ENCODE results near the gene HOXB1.
"Not testable (repeated sequence)": the region's sequence is repeated elsewhere in the genome, so short reads cannot be mapped to it uniquely, and the experiment has no call there.

The HOXB1 gene

GRCh38 chr17:48535793-48536559 lies 5.2 kb upstream of the HOXB1 start:
- Histone ChIP-seq H3K4me1 (ENCODE audit: control insufficient read depth, insufficient read depth, low read length) (peaks cover 37% of the 10 kb centered on the region), H3K9ac (ENCODE audit: low read depth, low read length) (peak overlapping the region; percentile 19)
- not testable (repeated sequence) for H3K4me2 ChIP-seq (ENCODE audit: low read length); H3K36me3 ChIP-seq (ENCODE audit: insufficient read depth, low read length); H3K9me3 ChIP-seq (replicated peaks; ENCODE audit: low read length); H3K4me3 ChIP-seq (ENCODE audit: low read length); H3K27me3 ChIP-seq (ENCODE audit: control insufficient read depth, insufficient read depth, low read length)

DNA sequence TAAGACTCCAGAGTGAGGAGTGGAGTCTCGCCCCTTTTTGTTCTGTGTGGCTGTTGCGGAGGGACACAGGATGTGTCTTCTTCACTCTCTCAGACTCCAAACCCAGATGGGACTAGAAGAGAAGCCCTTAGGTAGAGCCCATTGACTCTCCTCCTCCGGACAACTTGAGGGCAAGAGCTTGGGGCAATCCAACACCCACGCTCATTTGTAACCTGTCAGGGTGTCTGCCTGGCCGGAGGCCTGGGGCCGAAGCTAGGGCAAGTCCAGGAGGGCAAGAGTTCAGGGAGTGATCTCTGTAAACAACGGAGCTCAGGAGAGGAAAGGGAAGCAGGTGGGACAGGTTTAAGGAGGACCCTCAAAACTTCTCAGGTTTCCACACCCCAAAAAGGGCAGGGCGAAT lies 1.4 kb upstream of the HOXB1 start:
- Histone ChIP-seq H3K36me3 (ENCODE audit: insufficient read depth, low read length) (no peaks in the 10 kb centered on the region), H3K9me3 (replicated peaks; ENCODE audit: low read length) (no peaks in the 10 kb centered on the region), H3K4me2 (ENCODE audit: low read length) (no peak overlapping the region), H3K4me3 (ENCODE audit: low read length) (no peak overlapping the region), H3K4me1 (ENCODE audit: control insufficient read depth, insufficient read depth, low read length) (peaks cover 11% of the 10 kb centered on the region), H3K9ac (ENCODE audit: low read depth, low read length) (no peak overlapping the region), H3K27me3 (ENCODE audit: control insufficient read depth, insufficient read depth, low read length) (no peaks in the 10 kb centered on the region)

DNA sequence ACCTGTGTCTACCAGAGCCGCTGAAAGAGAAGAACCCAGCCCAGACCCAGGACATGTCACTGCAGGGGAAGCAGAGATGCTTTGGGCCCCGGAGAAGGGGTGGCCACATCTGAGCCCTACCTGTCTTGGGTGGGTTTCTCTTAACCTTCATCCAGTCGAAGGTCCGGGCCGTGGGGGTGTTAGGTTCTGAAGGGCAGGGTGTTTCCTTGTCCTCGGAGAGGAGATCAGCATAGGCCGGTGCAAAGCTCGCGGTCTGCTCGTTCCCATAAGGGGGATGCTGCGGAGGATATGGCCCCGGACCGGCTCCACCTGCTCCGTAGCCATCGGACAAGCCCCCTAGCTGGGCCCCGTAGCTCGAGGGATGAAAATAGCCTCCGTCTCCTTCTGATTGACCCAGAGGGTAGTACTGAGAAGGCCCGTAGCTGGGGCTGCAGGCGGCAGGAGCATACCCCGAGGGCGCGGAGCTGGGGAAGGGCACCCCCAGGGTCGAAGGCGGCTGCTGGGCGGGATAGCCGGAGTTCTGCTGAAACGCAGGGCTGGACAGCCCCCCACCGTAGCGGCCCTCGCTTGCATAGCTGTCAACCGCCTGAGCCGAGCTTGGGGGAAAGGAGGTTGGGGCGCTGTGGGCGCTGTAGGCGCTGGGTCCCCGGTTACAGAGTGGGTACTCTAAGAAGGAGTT lies 464 bp downstream of the HOXB1 start:
- no peak overlapping the region for H3K9ac ChIP-seq (ENCODE audit: low read depth, low read length)
- H3K36me3 ChIP-seq (ENCODE audit: insufficient read depth, low read length): no peaks in the 10 kb centered on the region
- H3K4me1 ChIP-seq (ENCODE audit: control insufficient read depth, insufficient read depth, low read length): no peaks in the 10 kb centered on the region
- H3K4me2 ChIP-seq (ENCODE audit: low read length): no peak overlapping the region
- no peaks in the 10 kb centered on the region for H3K27me3 ChIP-seq (ENCODE audit: control insufficient read depth, insufficient read depth, low read length)
- no peak overlapping the region for H3K4me3 ChIP-seq (ENCODE audit: low read length)
- H3K9me3 ChIP-seq (replicated peaks; ENCODE audit: low read length): no peaks in the 10 kb centered on the region

- Histone ChIP-seq H3K4me1 (ENCODE audit: control insufficient read depth, insufficient read depth, low read length) (no peaks in the 10 kb centered on the region), H3K9me3 (replicated peaks; ENCODE audit: low read length) (no peaks in the 10 kb centered on the region), H3K36me3 (ENCODE audit: insufficient read depth, low read length) (no peaks in the 10 kb centered on the region), H3K4me2 (ENCODE audit: low read length) (no peak overlapping the region), H3K9ac (ENCODE audit: low read depth, low read length) (no peak overlapping the region), H3K27me3 (ENCODE audit: control insufficient read depth, insufficient read depth, low read length) (no peaks in the 10 kb centered on the region), H3K4me3 (ENCODE audit: low read length) (no peak overlapping the region)
Measured at GRCh38 chr17:48529683-48530009, 1.2 kb downstream of the HOXB1 start.

DNA sequence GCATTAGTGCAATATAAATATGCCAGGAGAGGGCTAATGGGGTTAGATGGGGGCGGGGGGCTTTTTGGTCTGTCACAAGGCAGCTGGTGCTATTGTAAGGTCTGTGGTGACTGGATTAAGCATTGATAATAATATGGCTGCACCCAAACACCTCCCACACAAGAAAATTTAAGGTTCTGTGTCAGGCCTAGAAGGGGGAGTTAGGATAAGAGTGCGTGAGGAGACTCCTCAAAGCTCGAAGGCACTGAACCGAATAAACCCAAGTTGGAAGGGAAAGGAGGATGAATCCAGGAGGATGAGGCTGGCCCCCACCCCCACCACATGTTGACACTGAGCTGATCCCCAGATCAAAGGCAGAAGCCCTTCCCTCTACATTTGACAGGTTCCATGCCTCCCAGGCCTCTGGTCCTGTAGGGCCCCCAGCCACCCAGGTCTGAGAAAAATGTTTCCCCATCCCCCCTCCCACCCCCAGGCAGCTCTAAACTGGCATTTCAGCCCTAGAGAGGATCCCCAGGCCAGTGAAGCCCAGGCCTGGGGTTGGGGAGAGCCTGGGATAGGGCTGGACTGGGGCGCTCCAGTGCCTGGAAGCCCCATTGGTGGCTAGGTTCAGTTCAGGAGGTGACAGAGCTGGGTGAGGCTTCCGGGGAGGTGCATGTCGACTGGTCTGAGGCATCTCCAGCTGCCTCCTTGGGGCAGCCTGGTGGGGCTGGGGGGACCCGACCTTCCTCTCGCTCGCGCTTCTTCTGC lies 1.7 kb downstream of the HOXB1 start:
- no peaks in the 10 kb centered on the region for H3K4me1 ChIP-seq (ENCODE audit: control insufficient read depth, insufficient read depth, low read length)
- no peaks in the 10 kb centered on the region for H3K36me3 ChIP-seq (ENCODE audit: insufficient read depth, low read length)
- H3K4me3 ChIP-seq (ENCODE audit: low read length): no peak overlapping the region
- H3K9me3 ChIP-seq (replicated peaks; ENCODE audit: low read length): no peaks in the 10 kb centered on the region
- no peaks in the 10 kb centered on the region for H3K27me3 ChIP-seq (ENCODE audit: control insufficient read depth, insufficient read depth, low read length)
- no peak overlapping the region for H3K4me2 ChIP-seq (ENCODE audit: low read length)
- H3K9ac ChIP-seq (ENCODE audit: low read depth, low read length): no peak overlapping the region

DNA sequence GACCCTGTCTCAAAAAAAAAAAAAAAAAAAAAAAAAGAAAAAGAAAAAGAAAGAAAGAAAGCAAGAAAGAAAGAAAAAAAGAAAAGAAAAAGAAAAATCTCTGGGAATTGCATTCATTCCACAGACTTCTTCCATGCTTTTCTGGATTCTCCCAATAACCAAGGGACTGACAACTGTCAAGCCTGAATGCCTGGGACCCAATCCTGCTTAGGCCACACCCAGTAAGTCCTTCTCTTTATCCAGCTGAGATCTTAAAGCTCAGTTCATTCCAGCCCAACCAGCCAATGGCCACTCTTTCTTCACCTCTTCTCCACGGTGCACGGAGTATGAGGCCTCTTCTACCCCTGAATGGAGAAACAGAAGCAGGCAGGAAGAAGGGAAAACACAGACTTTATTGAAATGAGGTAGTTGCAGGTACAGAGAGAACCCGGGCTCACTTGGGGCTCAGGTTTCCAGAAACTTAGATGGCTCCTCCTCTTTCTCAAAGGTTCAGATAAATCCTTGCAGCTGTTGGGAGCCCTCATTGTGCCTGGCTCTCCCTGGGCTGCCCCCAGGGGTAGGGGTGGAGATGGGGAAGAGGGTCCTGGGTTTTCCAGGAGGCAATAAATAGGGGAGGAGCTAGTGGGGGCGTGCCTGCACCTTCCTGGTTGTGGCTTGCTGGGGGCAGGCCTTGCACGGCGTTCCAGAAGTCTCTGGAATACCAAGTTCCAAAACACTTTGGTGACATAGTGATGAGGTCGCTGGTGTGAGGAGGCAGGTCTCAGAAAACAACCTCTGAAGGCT lies 2.5 kb downstream of the HOXB1 start:
- no peak overlapping the region for H3K4me2 ChIP-seq (ENCODE audit: low read length)
- H3K27me3 ChIP-seq (ENCODE audit: control insufficient read depth, insufficient read depth, low read length): no peaks in the 10 kb centered on the region
- H3K4me3 ChIP-seq (ENCODE audit: low read length): no peak overlapping the region
- no peaks in the 10 kb centered on the region for H3K36me3 ChIP-seq (ENCODE audit: insufficient read depth, low read length)
- no peaks in the 10 kb centered on the region for H3K4me1 ChIP-seq (ENCODE audit: control insufficient read depth, insufficient read depth, low read length)
- no peak overlapping the region for H3K9ac ChIP-seq (ENCODE audit: low read depth, low read length)
- H3K9me3 ChIP-seq (replicated peaks; ENCODE audit: low read length): no peaks in the 10 kb centered on the region

DNA sequence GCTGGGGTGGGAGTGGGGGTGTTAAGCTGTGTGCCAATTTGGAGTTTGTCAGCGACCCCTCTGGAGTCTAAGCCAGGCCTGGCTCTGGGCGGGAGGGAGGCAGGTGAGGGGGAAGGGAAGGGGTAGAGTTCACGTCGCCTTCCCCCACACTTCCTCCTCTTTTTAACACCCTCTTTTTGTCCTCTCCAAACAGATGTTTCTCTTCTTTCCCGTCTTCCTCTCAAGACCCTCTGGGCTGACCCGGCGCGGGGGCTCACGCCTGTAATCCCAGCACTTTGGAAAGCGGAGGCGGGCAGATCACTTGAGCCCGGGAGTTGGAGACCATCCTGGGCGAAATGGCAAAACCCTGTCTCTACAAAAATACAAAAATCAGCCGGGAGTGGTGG lies 3.3 kb downstream of the HOXB1 start:
- no peak overlapping the region for H3K9ac ChIP-seq (ENCODE audit: low read depth, low read length)

DNA sequence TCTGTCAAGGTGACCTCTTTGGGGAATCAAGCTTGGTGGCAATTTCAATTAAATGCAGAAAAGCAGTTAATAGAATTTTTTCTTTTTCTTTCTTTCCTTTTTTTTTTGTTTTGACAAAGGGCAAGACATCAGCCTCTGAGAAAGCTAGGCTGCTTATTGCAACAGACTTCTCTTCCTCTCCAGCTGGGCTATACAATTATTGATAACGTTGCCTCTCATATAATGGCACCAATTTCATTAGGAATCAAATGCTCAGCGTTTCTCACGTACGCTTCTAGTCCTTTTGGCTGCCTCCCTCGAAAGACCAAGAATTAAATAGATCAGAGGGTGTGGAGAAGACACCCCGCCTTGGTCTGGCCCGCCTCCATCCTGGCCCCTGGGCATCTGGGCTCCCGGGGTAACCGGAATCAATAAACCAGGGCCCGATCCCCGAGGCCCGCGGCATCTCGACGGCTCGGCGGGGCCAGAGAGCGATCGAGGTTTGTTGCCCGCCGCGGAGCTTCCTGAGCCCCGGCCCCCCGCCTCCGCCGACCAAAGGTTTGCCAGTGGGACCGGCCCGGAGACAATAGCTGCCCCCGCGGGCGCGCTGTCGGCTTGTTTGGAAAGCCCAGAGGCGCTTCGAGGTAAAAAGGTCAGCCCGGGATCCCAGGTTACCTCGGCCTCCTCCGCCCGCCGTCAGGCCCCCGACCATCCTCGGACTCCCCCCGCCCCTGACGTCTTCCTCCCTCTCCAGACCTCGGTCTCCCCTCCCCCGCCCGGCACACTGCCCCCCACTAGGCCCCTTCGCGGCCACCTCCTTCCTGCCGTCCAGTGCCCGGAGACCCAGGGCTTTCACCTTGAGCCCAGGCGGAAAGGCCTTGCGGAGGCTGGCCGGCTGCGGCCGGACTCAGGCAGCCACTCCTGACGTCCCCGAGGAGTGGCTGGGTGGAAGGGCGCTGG lies 3.9 kb downstream of the HOXB1 start:
- Histone ChIP-seq H3K4me2 (ENCODE audit: low read length) (no peak overlapping the region), H3K4me3 (ENCODE audit: low read length) (no peak overlapping the region), H3K9me3 (replicated peaks; ENCODE audit: low read length) (no peaks in the 10 kb centered on the region), H3K27me3 (ENCODE audit: control insufficient read depth, insufficient read depth, low read length) (no peaks in the 10 kb centered on the region), H3K36me3 (ENCODE audit: insufficient read depth, low read length) (no peaks in the 10 kb centered on the region), H3K9ac (ENCODE audit: low read depth, low read length) (no peak overlapping the region), H3K4me1 (ENCODE audit: control insufficient read depth, insufficient read depth, low read length) (peaks cover 13% of the 10 kb centered on the region)

More for the DNA sequence above, 3.3 kb downstream of the HOXB1 start:
- Histone ChIP-seq H3K4me1 (ENCODE audit: control insufficient read depth, insufficient read depth, low read length) (peaks cover 6% of the 10 kb centered on the region), H3K4me3 (ENCODE audit: low read length) (no peak overlapping the region), H3K4me2 (ENCODE audit: low read length) (no peak overlapping the region), H3K27me3 (ENCODE audit: control insufficient read depth, insufficient read depth, low read length) (no peaks in the 10 kb centered on the region), H3K36me3 (ENCODE audit: insufficient read depth, low read length) (no peaks in the 10 kb centered on the region), H3K9me3 (replicated peaks; ENCODE audit: low read length) (no peaks in the 10 kb centered on the region)

GRCh38 chr17:48523010-48523409 lies 7.8 kb downstream of the HOXB1 start:
- Histone ChIP-seq H3K4me1 (ENCODE audit: control insufficient read depth, insufficient read depth, low read length) (peaks cover 19% of the 10 kb centered on the region), H3K4me2 (ENCODE audit: low read length) (no peak overlapping the region), H3K9me3 (replicated peaks; ENCODE audit: low read length) (no peaks in the 10 kb centered on the region), H3K4me3 (ENCODE audit: low read length) (no peak overlapping the region), H3K36me3 (ENCODE audit: insufficient read depth, low read length) (no peaks in the 10 kb centered on the region), H3K27me3 (ENCODE audit: control insufficient read depth, insufficient read depth, low read length) (peaks cover 6% of the 10 kb centered on the region), H3K9ac (ENCODE audit: low read depth, low read length) (no peak overlapping the region)

- Histone ChIP-seq H3K4me2 (ENCODE audit: low read length) (no peak overlapping the region), H3K4me3 (ENCODE audit: low read length) (no peak overlapping the region), H3K36me3 (ENCODE audit: insufficient read depth, low read length) (no peaks in the 10 kb centered on the region), H3K9me3 (replicated peaks; ENCODE audit: low read length) (no peaks in the 10 kb centered on the region), H3K27me3 (ENCODE audit: control insufficient read depth, insufficient read depth, low read length) (peaks cover 12% of the 10 kb centered on the region), H3K9ac (ENCODE audit: low read depth, low read length) (no peak overlapping the region), H3K4me1 (ENCODE audit: control insufficient read depth, insufficient read depth, low read length) (peaks cover 19% of the 10 kb centered on the region)
Measured at GRCh38 chr17:48522031-48522653, 8.7 kb downstream of the HOXB1 start.
